Liver (tissue), 9 donors: ENCODE results near the gene METTL14. TPM values are rescaled to one million over a fixed set of nuclear protein-coding genes. Genes with fewer than 3 reads are reported as not detected.
A peak's percentile ranks its signal among the peaks of the same experiment; 100 is the strongest.

ENCODE experiments used
- DNase-seq: peaks from one replicate; pipeline ENCODE4 v3.0.0-alpha.2; 2017; ENCODE audit warnings: low spot score
- H3K27ac ChIP-seq, 2 donors: one replicate each; pipeline ENCODE4 v1.7.0; 2013; ENCODE audit warnings: inconsistent platforms in 2 of 2, low read length in 2 of 2, control low read depth in 1 of 2, low read depth in 1 of 2, mild to moderate bottlenecking in 1 of 2
- H3K27me3 ChIP-seq, 4 donors: one replicate each; pipeline versions ENCODE4 v1.6.1 to v1.7.0; 2013; ENCODE audit warnings: low read length in 3 of 4, inconsistent platforms in 1 of 4, mild to moderate bottlenecking in 1 of 4, moderate library complexity in 1 of 4; ENCODE audit not compliant: control insufficient read depth in 4 of 4, insufficient read depth in 4 of 4
- H3K36me3 ChIP-seq, 4 donors: one replicate each; pipeline versions ENCODE4 v1.6.1 to v1.7.0; 2013; ENCODE audit warnings: low read length in 3 of 4, mild to moderate bottlenecking in 3 of 4, low read depth in 1 of 4, moderate library complexity in 1 of 4; ENCODE audit not compliant: control insufficient read depth in 4 of 4, insufficient read depth in 3 of 4
- H3K4me1 ChIP-seq, 4 donors: one replicate each; pipeline versions ENCODE4 v1.6.1 to v1.7.0; 2013; ENCODE audit warnings: low read length in 3 of 4, mild to moderate bottlenecking in 3 of 4, moderate library complexity in 1 of 4; ENCODE audit not compliant: control insufficient read depth in 4 of 4, insufficient read depth in 4 of 4
- H3K4me3 ChIP-seq, 3 donors: one replicate each; pipeline versions ENCODE4 v1.6.1 to v1.7.0; 2013; ENCODE audit warnings: low read length in 3 of 3, control low read depth in 1 of 3, low read depth in 1 of 3, mild to moderate bottlenecking in 1 of 3
- H3K9ac ChIP-seq, 2 donors: one replicate each; pipeline ENCODE4 v1.7.0; 2013; ENCODE audit warnings: low read length in 2 of 2, mild to moderate bottlenecking in 2 of 2, moderate library complexity in 2 of 2, control low read depth in 1 of 2, low read depth in 1 of 2
- H3K9me3 ChIP-seq, 4 donors: one replicate each; pipeline versions ENCODE4 v1.6.1 to v1.7.0; 2013; ENCODE audit warnings: low read length in 3 of 4; ENCODE audit not compliant: control insufficient read depth in 4 of 4
- EGR1 ChIP-seq, 2 donors: IDR thresholded peaks; 2 replicates each; pipeline ENCODE4 v1.6.1; 2016 to 2018; ENCODE audit warnings: antibody characterized with exemption in 2 of 2, low read depth in 2 of 2
- FOXA1 ChIP-seq: IDR thresholded peaks from 2 replicates; pipeline ENCODE4 v1.6.1; 2016; ENCODE audit warnings: antibody characterized with exemption
- FOXA2 ChIP-seq: IDR thresholded peaks from 2 replicates; pipeline ENCODE4 v1.6.1; 2016; ENCODE audit warnings: antibody characterized with exemption
- HNF4G ChIP-seq: IDR thresholded peaks from 2 replicates; pipeline ENCODE4 v1.6.1; 2016; ENCODE audit warnings: antibody characterized with exemption
- JUND ChIP-seq, 2 donors: IDR thresholded peaks; 2 replicates each; pipeline ENCODE4 v1.6.1; 2016; ENCODE audit warnings: antibody characterized with exemption in 2 of 2
- NR2F2 ChIP-seq: IDR thresholded peaks from 2 replicates; pipeline ENCODE4 v1.6.1; 2016; ENCODE audit warnings: antibody characterized with exemption
- RAD21 ChIP-seq, 2 donors: IDR thresholded peaks; 2 replicates each; pipeline ENCODE4 v1.6.1; 2016; ENCODE audit warnings: antibody characterized with exemption in 2 of 2, mild to moderate bottlenecking in 2 of 2
- RXRA ChIP-seq, 2 donors: IDR thresholded peaks; 2 replicates each; pipeline ENCODE4 v1.6.1; 2017 to 2018; ENCODE audit warnings: antibody characterized with exemption in 2 of 2, mild to moderate bottlenecking in 1 of 2
- YY1 ChIP-seq: IDR thresholded peaks from 2 replicates; pipeline ENCODE4 v1.6.1; 2016; ENCODE audit warnings: antibody characterized with exemption, mild to moderate bottlenecking
- WGBS: extraction: QIAGEN DNeasy Blood & Tissue Kit; methylation state at CpG from one replicate; pipeline ENCODE4 v1.1.7; 2013; 5-methylcytosine and 5-hydroxymethylcytosine counted together
- polyA plus RNA-seq, 2 donors: library from polyadenylated mRNA; stranded (reverse) in 1 of 2; unstranded in 1 of 2; fragments of 200-250 nt in 1 of 2; fragments of >200 nt in 1 of 2; fragmentation: Nextera tagmentation in 1 of 2; extraction: Ambion mirVana in 1 of 2; gene quantifications; one replicate each; pipeline versions ENCODE4 v1.2.1 to v1.2.3, GENCODE V29; 2013 to 2015
- total RNA-seq, 2 donors: library from RNA; depleted of rRNA; stranded (reverse); fragments of >200 nt; gene quantifications; one replicate each; pipeline ENCODE4 v1.2.3, GENCODE V29; 2014
- TF ChIP-seq, protein P1 (sequence below): IDR thresholded peaks from 2 replicates; pipeline ENCODE4 v1.6.1; 2016; ENCODE audit warnings: antibody characterized with exemption, mild to moderate bottlenecking
- TF ChIP-seq, protein P2 (sequence below): IDR thresholded peaks from 2 replicates; pipeline ENCODE4 v1.6.1; 2016; ENCODE audit warnings: antibody characterized with exemption
- TF ChIP-seq, protein P3 (sequence below): fragments of 150-350 bp; IDR thresholded peaks from 2 replicates; pipeline ENCODE4 v1.5.1; 2017; ENCODE audit warnings: improper control_type of control experiment, low read depth, low read length; ENCODE audit not compliant: missing input control
- donor health status: healthy.
- donor health status: healthy.
- donor health status: healthy.
- donor health status: healthy.
- donor health status: healthy.

METTL14 gene
- total and polyA plus RNA-seq, 4 donors: 8.2 to 25.5 (median 16.7) TPM

DNA sequence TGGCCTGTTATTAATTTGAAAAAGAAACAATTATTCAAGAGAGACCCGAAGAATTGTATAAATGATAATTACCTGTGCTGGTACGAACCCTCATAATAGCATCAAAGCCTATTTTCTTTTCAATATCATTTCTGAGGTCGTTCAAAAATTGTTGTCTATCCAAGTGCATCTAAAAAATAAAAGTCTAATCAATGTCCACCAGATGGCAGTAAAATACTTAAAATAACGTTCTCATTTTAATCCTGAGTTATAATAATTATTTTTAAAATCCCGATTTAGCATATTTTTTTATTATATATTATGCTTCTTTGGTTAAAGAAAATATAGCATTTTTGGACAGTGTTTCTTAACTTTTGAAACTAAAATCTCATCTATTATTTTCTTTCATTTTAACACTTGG, 55.7 kb downstream of the METTL14 start:
- DNase-seq: no peak
- Histone ChIP-seq H3K27me3 (no peaks in the 10 kb centered on the region), H3K9me3 (no peaks in the 10 kb centered on the region), H3K4me3 (no peak overlapping the region), H3K4me1 (peaks cover 3 to 12% (median 8%) of the 10 kb centered on the region in 4 donors), H3K27ac (peak overlapping the region in 1 of 2 donors; percentile 55), H3K36me3 (peaks cover 14 to 63% (median 50%) of the 10 kb centered on the region in 4 donors), H3K9ac (peak overlapping the region in 1 of 2 donors; percentile 79)
- 37% methylated on average over 5 of the region's 5 CpGs for WGBS
- peak; percentile 63 to 66 for TF ChIP-seq RAD21 (IDR thresholded peaks at IDR 0.05)
- no peak for TF ChIP-seq NR2F2
- TF ChIP-seq FOXA2: no peak
- no peak for TF ChIP-seq HNF4G
- TF ChIP-seq FOXA1: no peak
- TF ChIP-seq RXRA (IDR thresholded peaks at IDR 0.05): no peak
- TF ChIP-seq, protein P1, sequence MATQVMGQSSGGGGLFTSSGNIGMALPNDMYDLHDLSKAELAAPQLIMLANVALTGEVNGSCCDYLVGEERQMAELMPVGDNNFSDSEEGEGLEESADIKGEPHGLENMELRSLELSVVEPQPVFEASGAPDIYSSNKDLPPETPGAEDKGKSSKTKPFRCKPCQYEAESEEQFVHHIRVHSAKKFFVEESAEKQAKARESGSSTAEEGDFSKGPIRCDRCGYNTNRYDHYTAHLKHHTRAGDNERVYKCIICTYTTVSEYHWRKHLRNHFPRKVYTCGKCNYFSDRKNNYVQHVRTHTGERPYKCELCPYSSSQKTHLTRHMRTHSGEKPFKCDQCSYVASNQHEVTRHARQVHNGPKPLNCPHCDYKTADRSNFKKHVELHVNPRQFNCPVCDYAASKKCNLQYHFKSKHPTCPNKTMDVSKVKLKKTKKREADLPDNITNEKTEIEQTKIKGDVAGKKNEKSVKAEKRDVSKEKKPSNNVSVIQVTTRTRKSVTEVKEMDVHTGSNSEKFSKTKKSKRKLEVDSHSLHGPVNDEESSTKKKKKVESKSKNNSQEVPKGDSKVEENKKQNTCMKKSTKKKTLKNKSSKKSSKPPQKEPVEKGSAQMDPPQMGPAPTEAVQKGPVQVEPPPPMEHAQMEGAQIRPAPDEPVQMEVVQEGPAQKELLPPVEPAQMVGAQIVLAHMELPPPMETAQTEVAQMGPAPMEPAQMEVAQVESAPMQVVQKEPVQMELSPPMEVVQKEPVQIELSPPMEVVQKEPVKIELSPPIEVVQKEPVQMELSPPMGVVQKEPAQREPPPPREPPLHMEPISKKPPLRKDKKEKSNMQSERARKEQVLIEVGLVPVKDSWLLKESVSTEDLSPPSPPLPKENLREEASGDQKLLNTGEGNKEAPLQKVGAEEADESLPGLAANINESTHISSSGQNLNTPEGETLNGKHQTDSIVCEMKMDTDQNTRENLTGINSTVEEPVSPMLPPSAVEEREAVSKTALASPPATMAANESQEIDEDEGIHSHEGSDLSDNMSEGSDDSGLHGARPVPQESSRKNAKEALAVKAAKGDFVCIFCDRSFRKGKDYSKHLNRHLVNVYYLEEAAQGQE: no peak
- TF ChIP-seq JUND (IDR thresholded peaks at IDR 0.05): no peak
- TF ChIP-seq, protein P2, sequence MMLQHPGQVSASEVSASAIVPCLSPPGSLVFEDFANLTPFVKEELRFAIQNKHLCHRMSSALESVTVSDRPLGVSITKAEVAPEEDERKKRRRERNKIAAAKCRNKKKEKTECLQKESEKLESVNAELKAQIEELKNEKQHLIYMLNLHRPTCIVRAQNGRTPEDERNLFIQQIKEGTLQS: no peak
- TF ChIP-seq, protein P3, sequence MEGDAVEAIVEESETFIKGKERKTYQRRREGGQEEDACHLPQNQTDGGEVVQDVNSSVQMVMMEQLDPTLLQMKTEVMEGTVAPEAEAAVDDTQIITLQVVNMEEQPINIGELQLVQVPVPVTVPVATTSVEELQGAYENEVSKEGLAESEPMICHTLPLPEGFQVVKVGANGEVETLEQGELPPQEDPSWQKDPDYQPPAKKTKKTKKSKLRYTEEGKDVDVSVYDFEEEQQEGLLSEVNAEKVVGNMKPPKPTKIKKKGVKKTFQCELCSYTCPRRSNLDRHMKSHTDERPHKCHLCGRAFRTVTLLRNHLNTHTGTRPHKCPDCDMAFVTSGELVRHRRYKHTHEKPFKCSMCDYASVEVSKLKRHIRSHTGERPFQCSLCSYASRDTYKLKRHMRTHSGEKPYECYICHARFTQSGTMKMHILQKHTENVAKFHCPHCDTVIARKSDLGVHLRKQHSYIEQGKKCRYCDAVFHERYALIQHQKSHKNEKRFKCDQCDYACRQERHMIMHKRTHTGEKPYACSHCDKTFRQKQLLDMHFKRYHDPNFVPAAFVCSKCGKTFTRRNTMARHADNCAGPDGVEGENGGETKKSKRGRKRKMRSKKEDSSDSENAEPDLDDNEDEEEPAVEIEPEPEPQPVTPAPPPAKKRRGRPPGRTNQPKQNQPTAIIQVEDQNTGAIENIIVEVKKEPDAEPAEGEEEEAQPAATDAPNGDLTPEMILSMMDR: peak; percentile 31
- no peak for TF ChIP-seq YY1

- TF ChIP-seq, protein P2: no peak
- TF ChIP-seq, protein P3: no peak
- no peak for TF ChIP-seq FOXA1
- TF ChIP-seq EGR1 (IDR thresholded peaks at IDR 0.05; ENCODE audit: low read depth in 2 of 2): no peak
- TF ChIP-seq RXRA (IDR thresholded peaks at IDR 0.05): no peak
- TF ChIP-seq NR2F2: peak; percentile 14
- Histone ChIP-seq H3K9ac (peak overlapping the region; percentile 58 to 79), H3K9me3 (no peaks in the 10 kb centered on the region), H3K4me1 (peaks cover 3 to 12% (median 8%) of the 10 kb centered on the region in 4 donors), H3K27me3 (no peaks in the 10 kb centered on the region), H3K36me3 (peaks cover 11 to 59% (median 49%) of the 10 kb centered on the region in 4 donors), H3K27ac (peak overlapping the region; percentile 55 to 56), H3K4me3 (no peak overlapping the region)
- WGBS: 24% methylated on average over 6 of the region's 6 CpGs
- DNase-seq: no peak
These were observed 56.2 kb downstream of the METTL14 start for GRCh38 chr4:118741301-118741855.
